Right lobe of liver (tissue), 6 donors: ENCODE results near the gene SRPK1. TPM values are rescaled to one million over a fixed set of nuclear protein-coding genes. Genes with fewer than 3 reads are reported as not detected.

Source experiments
- ATAC-seq, 4 donors: fragments of 200-7000 bp; cut with Tn5 transposase; one replicate each; pipeline ENCODE4 v1.9.1; 2020; ENCODE audit warnings: mild to moderate bottlenecking in 4 of 4, moderate library complexity in 4 of 4
- DNase-seq, 3 donors: peaks; one replicate each; pipeline ENCODE4 v3.0.0-alpha.2; 2020
- H3K27ac ChIP-seq, 3 donors: fragments of 200-600 bp; one replicate each; pipeline ENCODE4 v1.8.0; 2022
- H3K27me3 ChIP-seq, 2 donors: fragments of 200-600 bp; one replicate each; pipeline ENCODE4 v1.8.0; 2022
- H3K36me3 ChIP-seq, 4 donors: fragments of 200-600 bp; sonication (generic) in 1 of 4; one replicate each; pipeline versions ENCODE4 v1.5.1 to v1.8.0; 2017 to 2022; ENCODE audit warnings: control low read depth in 1 of 4
- H3K4me1 ChIP-seq, 4 donors: fragments of 200-600 bp; sonication (generic) in 1 of 4; one replicate each; pipeline versions ENCODE4 v1.5.1 to v1.8.0; 2017 to 2022; ENCODE audit warnings: control low read depth in 1 of 4
- H3K4me3 ChIP-seq, 3 donors: fragments of 200-600 bp; one replicate each; pipeline ENCODE4 v1.8.0; 2022
- H3K9me3 ChIP-seq, 4 donors: fragments of 200-600 bp; sonication (generic) in 1 of 4; one replicate each; pipeline versions ENCODE4 v1.5.1 to v1.8.0; 2017 to 2022; ENCODE audit warnings: control low read depth in 1 of 4
- CTCF ChIP-seq, 4 donors: fragments of 200-600 bp in 3 of 4; fragments of 450-650 bp in 1 of 4; IDR thresholded peaks; one replicate each; pipeline versions ENCODE4 v1.5.1 to v1.8.0; 2016 to 2022; ENCODE audit warnings: antibody characterized with exemption in 4 of 4, mild to moderate bottlenecking in 2 of 4
- POLR2A ChIP-seq: fragments of 450-650 bp; IDR thresholded peaks from one replicate; pipeline ENCODE4 v1.6.1; 2017; ENCODE audit warnings: antibody characterized with exemption, mild to moderate bottlenecking
- WGBS: methylation state at CpG from one replicate; pipeline ENCODE4 v1.1.6; 2018; ENCODE audit warnings: low coverage, low lambda C conversion rate; ENCODE audit not compliant: insufficient coverage; ENCODE audit errors: missing lambda C conversion rate; 5-methylcytosine and 5-hydroxymethylcytosine counted together
- intact Hi-C, 2 donors: fragments of 100-400 bp; cut with DNase I; formaldehyde crosslinking; loops; one replicate each; pipeline versions ENCODE4 v1.11.2 to v1.14.1; 2022
- total RNA-seq, 6 experiments: library from RNA; depleted of rRNA in 2 of 6; stranded (reverse); fragments of >200 nt in 2 of 6; fragmentation: NEBNext Ultra II Directional in 3 of 6; extraction: Animal tissue kit (Norgen Biotek cat#: 25700) in 3 of 6; gene quantifications; one replicate each; pipeline versions ENCODE4 v1.1.0 to v1.2.4, GENCODE V29; 2016 to 2023
- donor health status: DM: no; HTN: yes; CAD: no.
- donor health status: DM: no; HTN: no; CAD: no.
- donor health status: DM: no; HTN: no; CAD: no.
- donor health status: DM: no; HTN: yes; CAD: no.
- donor health status: DM: no; HTN: yes; CAD: no.

Gene SRPK1
- total RNA-seq, 6 experiments from 2014 or later, result 18.4 to 64.1 (median 26.4) TPM

GRCh38 chr6:35926509-35927215, 5.8 kb upstream of the SRPK1 start:
- Histone ChIP-seq H3K9me3 (no peaks in the 10 kb centered on the region), H3K27me3 (no peaks in the 10 kb centered on the region), H3K27ac (no peak overlapping the region), H3K4me3 (no peak overlapping the region), H3K4me1 (peaks cover 0 to 5% (median 0%) of the 10 kb centered on the region in 4 donors), H3K36me3 (no peaks in the 10 kb centered on the region)
- TF ChIP-seq POLR2A (no peak), CTCF (IDR thresholded peaks at IDR 0.05) (no peak)
- intact Hi-C loops, result no loop called here
- 86% methylated on average over 2 of the region's 2 CpGs for WGBS
- DNase-seq (no peak), ATAC-seq (no peak)

- Histone ChIP-seq H3K27ac (no peak overlapping the region), H3K27me3 (no peaks in the 10 kb centered on the region), H3K36me3 (no peaks in the 10 kb centered on the region), H3K4me1 (peaks cover 0 to 5% (median 0%) of the 10 kb centered on the region in 4 donors), H3K4me3 (no peak overlapping the region), H3K9me3 (no peaks in the 10 kb centered on the region)
- no peak for ATAC-seq
- 87% methylated on average over 3 of the region's 3 CpGs for WGBS
- no peak for DNase-seq
- intact Hi-C loops, result no loop called here
- TF ChIP-seq CTCF (IDR thresholded peaks at IDR 0.05) (no peak), POLR2A (no peak)
These were observed 5.1 kb upstream of the SRPK1 start for GRCh38 chr6:35925961-35926360.

- TF ChIP-seq CTCF (IDR thresholded peaks at IDR 0.05) (no peak), POLR2A (no peak)
- Histone ChIP-seq H3K36me3 (no peaks in the 10 kb centered on the region), H3K4me3 (no peak overlapping the region), H3K27ac (no peak overlapping the region), H3K9me3 (no peaks in the 10 kb centered on the region), H3K27me3 (no peaks in the 10 kb centered on the region), H3K4me1 (peaks cover 0 to 11% (median 3%) of the 10 kb centered on the region in 4 donors)
- intact Hi-C loops, result no loop called here
- no peak for ATAC-seq
- no peak for DNase-seq
- WGBS, result 80% methylated on average over 1 of the region's 1 CpG
These were observed 3.2 kb upstream of the SRPK1 start for GRCh38 chr6:35924146-35924545.

GRCh38 chr6:35922139-35922554, 1.2 kb upstream of the SRPK1 start:
- no peak for DNase-seq
- Histone ChIP-seq H3K4me3 (peak overlapping the region in 2 of 3 donors; percentile 78 to 89), H3K27ac (peak overlapping the region in 2 of 3 donors; percentile 18 to 76), H3K27me3 (no peaks in the 10 kb centered on the region), H3K36me3 (no peaks in the 10 kb centered on the region), H3K4me1 (peaks cover 0 to 14% (median 5%) of the 10 kb centered on the region in 4 donors), H3K9me3 (no peaks in the 10 kb centered on the region)
- 21% methylated on average over 5 of the region's 5 CpGs for WGBS
- TF ChIP-seq CTCF (IDR thresholded peaks at IDR 0.05) (no peak), POLR2A (no peak)
- intact Hi-C loops, result no loop called here
- ATAC-seq, result no peak
